Raji (cell line): ENCODE measurements around the gene AGBL1.

Experiments
- POLR2A ChIP-seq: IDR thresholded peaks from 2 replicates; pipeline ENCODE4 v1.6.1; 2011; ENCODE audit warnings: low read depth, low read length, control low read depth; ENCODE audit not compliant: insufficient read depth

Gene AGBL1

DNA sequence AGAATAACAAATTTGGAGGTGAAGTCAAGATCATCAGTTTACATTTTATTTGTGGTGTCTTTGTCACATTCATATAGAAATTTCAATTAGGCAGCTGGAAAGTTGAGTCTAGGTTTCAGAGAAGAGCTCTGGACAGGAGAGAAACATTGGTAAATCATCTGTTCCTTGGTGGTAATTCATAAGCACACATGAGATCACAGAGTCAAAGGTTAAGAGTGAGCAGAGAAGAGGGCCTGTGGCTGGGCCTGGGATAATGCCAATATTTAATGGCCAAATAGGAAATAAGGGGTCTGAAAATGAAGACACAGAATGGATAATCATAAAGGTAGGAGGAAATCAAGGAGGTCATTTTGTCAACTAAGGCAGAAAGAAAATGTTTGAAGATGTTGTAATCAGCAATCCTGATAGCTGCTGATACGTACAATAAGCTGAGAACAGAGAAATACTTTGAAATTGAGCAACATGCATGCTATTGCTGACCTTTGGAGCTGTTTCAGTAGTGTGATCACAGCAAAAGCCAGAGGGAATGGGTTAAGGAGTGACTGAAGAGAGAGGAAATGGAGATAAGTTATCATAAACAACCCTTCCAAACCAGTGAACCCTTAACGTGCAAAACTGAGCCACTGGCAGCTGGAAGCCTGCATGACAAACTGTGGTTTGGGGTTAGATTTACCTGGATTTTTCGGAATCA, 692.8 kb downstream of the AGBL1 start:
- TF ChIP-seq POLR2A: no peak

DNA sequence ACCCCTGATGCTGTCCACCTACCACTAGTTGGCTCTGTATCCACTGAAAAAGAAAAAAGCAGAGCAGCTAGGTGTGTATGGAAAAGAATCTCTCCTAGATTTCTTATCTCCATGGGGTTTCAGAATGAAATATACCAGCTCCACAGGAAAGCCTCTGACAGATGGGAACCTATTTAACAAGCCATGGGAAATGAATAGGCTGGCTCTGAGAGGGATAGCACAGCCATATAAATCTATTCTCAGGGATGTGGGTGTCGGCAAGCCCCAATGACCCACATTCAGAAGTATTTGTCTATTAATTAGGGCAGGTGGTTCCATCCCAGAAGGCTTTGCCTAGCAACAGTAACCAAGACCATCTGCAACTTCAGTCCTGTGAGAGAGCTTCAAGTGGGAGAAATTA, 694.1 kb downstream of the AGBL1 start:
- no peak for TF ChIP-seq POLR2A

DNA sequence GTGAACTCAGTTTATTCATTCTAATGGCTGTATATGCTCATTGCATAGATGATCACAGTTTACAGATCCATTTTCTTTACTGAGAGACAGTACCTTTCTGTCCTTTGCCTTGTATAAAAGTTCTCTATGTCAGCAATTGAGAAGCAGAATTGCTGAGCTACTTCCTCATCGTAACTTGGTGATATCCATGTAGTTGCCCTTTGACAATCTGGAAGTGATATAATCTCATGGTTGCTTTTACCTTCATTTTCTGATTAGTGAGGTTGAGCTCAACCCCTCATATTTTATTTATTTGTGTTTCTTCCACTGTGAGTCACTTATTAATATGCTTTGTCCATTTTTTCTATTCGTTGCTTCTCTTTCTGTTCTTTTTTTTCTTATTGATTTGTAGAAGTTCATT, 696.5 kb downstream of the AGBL1 start:
- TF ChIP-seq POLR2A: no peak

DNA sequence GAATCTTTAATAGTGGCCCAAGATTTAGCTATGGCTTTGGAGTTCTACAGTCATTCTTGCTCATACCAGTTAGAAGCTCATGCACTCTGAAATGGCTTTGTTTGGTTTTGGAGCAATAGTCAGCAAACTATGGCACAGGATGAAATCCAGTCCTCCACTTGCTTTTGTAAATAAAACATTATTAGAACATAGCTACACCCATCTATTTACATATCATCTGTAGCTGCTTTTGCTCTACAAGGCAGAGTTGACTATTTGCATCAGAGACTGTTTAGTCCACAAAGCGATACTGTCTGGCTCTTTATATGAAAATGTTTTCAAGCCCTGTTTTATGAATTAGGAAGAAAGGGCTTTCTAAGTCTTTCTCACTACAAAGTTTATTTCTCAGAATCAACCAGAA, 716.9 kb downstream of the AGBL1 start:
- TF ChIP-seq POLR2A: no peak

DNA sequence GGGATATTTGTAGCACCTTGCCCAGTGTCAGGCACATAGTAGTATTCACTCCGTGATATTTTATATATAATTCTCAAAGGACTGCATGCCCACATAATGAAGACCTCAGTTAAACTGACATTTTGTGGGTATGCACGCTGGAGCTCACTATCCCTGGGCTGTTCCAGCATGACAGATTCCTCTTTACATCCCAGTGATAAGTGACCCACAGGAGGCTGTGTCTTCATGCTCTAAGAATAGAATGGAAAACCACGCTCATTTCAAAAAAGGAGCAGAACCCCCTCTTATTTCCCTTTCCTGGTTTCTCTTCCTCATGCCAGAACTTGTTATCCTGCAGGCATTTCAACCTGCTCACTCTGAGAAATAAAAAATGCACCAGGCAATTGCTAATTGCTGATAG, 717.5 kb downstream of the AGBL1 start:
- TF ChIP-seq POLR2A: no peak

DNA sequence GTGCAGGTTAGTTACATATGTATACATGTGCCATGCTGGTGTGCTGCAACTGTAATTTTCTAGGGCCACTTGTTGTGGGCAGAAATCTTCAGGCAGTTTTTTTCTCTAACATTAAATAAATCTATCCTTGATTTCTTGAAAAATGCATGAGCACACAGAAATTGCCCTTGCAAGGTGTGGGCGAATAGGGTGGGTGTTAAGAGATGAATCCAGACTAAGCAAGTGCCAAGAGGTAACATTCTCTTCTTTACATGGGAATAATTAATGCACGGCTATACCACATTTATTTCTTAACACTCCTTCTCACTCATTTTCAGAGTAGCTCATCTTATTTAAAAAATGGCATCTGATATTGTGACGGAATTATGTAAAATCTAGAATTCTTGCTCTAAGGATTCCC, 719.6 kb downstream of the AGBL1 start:
- no peak for TF ChIP-seq POLR2A

DNA sequence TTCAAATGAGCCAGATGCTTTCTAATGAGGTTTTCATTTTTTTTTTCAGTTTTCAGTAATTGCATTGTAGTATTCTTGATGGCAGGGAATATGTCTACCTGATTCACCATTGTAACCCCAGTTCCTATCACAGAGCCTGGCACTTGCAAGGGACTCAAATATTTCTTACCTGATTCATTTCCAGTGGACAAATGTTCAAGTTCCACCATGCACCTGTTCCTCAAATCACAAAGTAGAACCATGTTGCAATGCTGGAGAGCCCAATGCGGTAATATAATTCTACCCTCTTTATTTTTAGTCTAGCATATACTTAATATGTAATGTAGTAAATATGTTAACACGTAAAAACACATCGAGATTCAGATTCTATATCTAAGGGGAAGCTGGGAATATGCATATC, 722.6 kb downstream of the AGBL1 start:
- no peak for TF ChIP-seq POLR2A

DNA sequence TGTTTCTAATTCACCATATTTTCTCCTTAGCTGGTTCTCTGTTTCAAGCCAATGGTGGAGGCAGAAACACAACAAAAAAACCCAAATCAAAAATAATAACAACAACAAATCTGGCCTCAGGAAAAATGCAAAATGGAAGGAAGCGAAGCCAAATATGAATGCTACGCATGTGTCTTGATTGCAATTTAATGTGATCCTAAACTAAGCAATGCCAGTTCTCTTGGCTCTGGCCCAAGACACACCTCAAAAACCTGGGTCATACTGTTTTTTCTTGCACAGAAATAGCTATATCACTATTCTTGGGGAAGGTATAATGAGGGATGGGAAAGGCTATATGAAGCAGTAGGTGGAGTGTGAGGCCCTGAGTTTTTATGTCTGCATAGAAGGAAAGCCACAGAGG, 724.7 kb downstream of the AGBL1 start:
- TF ChIP-seq POLR2A: no peak

DNA sequence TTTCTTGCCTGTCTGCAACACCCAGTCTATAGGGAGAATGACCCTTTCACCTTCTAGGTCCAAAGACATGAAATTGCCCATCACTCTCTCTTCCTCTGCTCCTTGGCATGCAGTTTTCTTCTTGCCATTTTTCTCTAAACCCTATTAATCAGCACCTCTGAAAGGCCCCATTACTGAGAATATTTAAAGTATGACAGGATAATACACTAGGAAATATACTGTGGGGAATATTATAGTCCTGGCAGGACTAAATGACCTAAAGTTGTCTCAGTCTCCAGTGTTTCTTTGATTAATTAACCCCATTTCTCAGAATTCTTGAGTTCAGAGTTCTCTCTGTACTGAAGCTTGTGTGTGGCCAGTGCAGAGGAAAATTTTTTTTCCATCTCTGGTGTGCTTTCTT, 730.7 kb downstream of the AGBL1 start:
- TF ChIP-seq POLR2A: no peak

DNA sequence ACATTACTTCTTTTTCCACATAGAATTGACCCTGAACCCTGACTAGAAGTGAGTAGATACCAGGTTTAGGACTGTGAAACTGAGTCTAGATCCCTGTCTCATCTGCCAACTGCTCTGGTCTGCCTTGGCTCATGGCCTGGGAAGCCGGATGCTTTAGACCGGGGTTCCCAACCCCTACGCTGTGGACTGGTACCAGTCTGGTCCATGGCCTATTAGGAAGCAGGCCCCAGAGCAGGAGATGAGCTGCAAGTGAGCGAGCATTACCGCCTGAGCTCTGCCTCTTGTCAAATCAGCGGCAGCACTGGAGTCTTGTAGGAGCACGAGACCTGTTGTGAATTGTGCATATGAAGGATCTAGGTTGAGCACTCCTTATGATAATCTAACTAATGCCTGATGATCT, 734.2 kb downstream of the AGBL1 start:
- TF ChIP-seq POLR2A: no peak

DNA sequence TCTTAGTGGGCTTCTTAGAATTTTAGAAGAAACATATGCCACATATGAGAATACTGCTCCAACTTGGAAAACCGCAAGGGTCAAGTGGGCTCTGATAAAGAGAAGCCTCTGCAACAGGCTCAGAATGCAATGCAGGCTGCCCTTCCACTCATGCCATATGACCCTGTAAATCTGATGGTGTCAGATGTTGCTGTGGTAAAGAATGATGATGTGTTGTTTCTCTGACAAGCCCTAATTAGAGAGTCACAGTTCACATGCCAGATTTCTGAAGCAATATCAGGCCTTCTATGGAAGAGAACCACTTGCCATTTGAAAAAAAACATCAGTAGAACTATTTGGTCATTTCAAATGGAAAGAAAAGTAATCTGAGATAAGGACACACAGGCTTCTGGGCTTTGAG, 749.6 kb downstream of the AGBL1 start:
- no peak for TF ChIP-seq POLR2A

DNA sequence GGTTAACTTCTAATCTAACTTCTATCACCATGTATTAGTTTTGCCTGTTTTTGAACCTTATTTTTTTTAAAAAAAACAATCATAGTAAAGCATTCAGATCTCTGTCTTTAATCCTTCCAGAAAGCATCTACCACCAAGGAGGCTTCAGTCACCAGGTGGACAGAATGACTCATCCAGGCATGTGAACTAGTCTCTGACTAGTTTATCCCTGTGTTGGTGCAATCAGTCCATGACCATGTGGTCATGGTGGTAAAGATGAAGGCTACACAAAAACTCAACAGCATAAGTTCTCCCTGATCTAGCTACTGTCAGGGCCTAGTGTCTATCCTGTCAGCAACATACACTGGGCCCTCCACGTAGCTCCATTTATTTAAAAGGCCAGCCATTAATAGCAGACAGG, 750.6 kb downstream of the AGBL1 start:
- no peak for TF ChIP-seq POLR2A

DNA sequence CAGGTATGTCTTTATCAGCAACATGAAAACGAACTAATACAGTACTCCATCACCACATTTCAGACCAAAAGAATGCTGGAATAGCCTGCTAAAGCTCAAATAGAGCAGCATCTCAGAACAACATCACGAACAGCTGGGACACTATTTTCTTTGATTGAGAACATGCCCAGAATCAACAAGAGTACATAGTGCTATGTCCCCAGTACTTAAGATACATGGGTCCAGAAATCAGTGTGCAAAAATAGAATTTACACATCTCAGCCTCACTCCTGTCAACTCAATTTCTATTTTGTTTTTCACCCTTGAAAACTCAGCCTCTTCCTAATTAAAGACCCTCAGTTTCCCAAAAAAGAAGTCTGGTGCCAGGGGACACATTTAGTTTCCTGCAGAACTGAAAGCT, 753.9 kb downstream of the AGBL1 start:
- TF ChIP-seq POLR2A: no peak

DNA sequence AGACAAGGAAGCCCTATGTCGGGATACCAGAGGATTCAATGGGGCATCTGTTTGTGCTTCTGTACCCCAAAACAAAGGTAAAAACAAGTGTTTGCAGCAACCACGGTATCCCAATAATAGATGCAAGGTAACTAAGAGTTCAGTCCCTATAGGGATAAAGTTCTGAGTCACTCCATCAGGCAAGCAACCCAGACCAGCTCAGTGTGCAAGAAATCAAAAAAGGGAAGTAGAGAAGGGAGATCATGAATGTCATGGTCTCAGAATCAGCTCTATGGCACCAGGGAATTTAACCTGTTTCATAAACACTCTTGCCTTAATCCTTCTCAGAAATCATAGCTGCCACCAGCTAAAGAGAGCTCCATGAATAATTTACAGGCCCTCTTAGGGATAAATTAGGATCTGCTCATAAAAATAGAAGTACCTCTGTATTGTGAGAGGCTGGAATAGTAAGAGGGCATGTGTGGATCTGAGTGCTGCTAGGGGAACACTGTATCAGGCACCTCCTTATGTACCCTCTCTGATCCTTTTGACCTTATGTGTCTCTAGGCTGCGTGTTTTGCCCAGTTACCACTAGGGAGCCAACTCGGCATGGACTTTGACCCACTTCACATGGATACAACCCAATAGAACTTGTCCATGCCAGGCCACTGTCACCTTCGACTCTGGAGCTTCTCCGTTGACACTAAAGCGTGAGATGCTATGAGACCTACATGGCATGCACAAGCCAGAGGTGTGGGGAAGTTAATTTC, 754.6 kb downstream of the AGBL1 start:
- TF ChIP-seq POLR2A: no peak

DNA sequence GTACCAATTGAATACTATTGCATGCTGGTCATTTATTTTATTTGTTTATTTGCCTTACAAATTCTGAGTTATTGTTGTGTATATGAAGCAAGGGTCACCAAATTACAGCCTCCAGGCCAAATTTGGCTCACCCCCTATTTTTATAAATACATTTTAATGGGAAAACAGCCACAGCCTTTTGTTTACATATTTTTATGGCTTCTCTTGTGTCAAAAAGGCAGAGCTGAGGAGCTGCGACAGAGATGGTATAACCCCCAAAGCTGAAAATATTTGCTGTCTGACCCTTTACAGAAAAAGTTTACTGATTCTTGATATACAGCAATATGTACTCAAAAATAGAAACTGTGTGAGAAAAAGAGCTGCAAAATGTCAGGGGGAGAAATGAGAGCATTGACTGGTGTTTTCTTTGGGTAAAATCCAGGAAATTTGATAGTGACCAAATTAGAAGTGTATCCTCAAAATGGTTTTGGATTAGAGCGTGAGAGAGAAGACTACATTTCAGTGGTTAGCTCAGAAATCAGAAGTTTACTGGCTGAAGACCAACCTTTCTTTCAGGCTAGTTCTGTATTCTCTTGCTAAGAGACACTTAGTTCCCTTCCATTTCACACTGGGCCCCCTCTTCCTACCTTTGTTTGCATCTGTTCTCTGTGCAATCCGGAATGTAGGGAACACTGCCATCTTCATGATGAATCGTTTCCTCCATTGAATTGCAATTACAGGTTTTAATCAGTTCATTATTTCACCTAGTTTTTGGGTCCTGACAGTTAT, 757.8 kb downstream of the AGBL1 start:
- TF ChIP-seq POLR2A: no peak

DNA sequence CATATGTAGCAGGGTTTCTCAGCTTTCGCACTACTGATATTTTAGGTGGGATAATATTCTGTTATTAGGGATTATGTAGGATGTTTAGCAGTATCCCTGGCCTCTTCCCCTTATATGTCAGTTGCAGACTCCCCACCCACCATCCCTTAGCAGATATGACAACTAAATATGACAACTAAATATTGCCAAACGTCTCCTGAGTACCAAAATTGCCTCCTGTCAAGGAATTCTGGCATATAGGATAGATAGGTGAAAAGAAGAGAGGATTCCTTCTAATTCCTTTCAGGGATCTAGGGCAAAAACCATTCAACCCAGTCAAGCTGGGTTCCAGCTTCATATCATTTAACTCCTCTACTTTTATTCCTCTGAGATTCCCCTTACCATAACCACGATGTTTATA, 759.8 kb downstream of the AGBL1 start:
- no peak for TF ChIP-seq POLR2A
